OCI-LY7 (cell line): Measurements from ENCODE around the gene EIPR1. TPM values are rescaled to one million over a fixed set of nuclear protein-coding genes. Genes with fewer than 3 reads are reported as not detected.
"Not testable (repeated sequence)": the region's sequence is repeated elsewhere in the genome, so short reads cannot be mapped to it uniquely, and the experiment has no call there.

Experiments used
- BruUV-seq: library from RNA; stranded (reverse); fragments of 400-500 nt; replicated peaks from 2 replicates; lab custom pipeline; 2021; lab: Mats Ljungman, UMichigan
- CTCF ChIA-PET: fragments of 300-600 bp; sonication (Branson Sonifier 250); formaldehyde crosslinking; loops from one replicate; lab custom pipeline; 2022; ENCODE audit warnings: antibody characterized with exemption; ENCODE audit not compliant: unreplicated experiment; lab: Charles Lee
- POLR2A ChIA-PET: fragments of 300-600 bp; sonication (Branson Sonifier 250); formaldehyde crosslinking; loops from one replicate; lab custom pipeline; 2022; ENCODE audit warnings: antibody characterized with exemption; lab: Charles Lee
- DNase-seq: peaks from one replicate; pipeline ENCODE4 v3.0.0-alpha.2; 2015; ENCODE audit warnings: low spot score
- H2AFZ ChIP-seq: fragments of 200-600 bp; sonication (generic), shearing (Covaris generic); 2 replicates; pipeline ENCODE4 v1.6.1; 2014; ENCODE audit warnings: mild to moderate bottlenecking, antibody characterized with exemption, low read length, moderate library complexity
- H3K27ac ChIP-seq: fragments of 200-600 bp; sonication (generic); 2 replicates; pipeline ENCODE4 v1.5.1; 2014; ENCODE audit warnings: mixed run types, low read depth, mild to moderate bottlenecking, moderate library complexity, low read length, inconsistent platforms; ENCODE audit not compliant: poor library complexity, severe bottlenecking
- H3K36me3 ChIP-seq: fragments of 200-600 bp; sonication (generic); 2 replicates; pipeline ENCODE4 v1.6.1; 2014; ENCODE audit warnings: mild to moderate bottlenecking, antibody characterized with exemption, low read length, moderate library complexity, mixed read lengths; ENCODE audit not compliant: insufficient read depth
- H3K4me1 ChIP-seq: fragments of 200-600 bp; sonication (generic); 2 replicates; pipeline ENCODE4 v1.5.1; 2014; ENCODE audit warnings: mild to moderate bottlenecking, low read length; ENCODE audit not compliant: insufficient read depth, poor library complexity, severe bottlenecking
- H3K4me2 ChIP-seq: fragments of 200-600 bp; sonication (generic); 2 replicates; pipeline ENCODE4 v1.6.1; 2014; ENCODE audit warnings: mild to moderate bottlenecking, low read length
- H3K4me3 ChIP-seq: fragments of 200-600 bp; sonication (generic); 2 replicates; pipeline ENCODE4 v1.5.1; 2014; ENCODE audit warnings: mild to moderate bottlenecking, low read depth, low read length; ENCODE audit not compliant: poor library complexity, severe bottlenecking
- H3K79me2 ChIP-seq: fragments of 200-600 bp; sonication (generic); 2 replicates; pipeline ENCODE4 v1.6.1; 2016; ENCODE audit warnings: low read depth, mild to moderate bottlenecking, low read length, moderate library complexity, mixed read lengths; ENCODE audit not compliant: insufficient read depth
- H3K9me2 ChIP-seq: fragments of 200-600 bp; sonication (generic); 2 replicates; pipeline ENCODE4 v1.6.1; 2016; ENCODE audit warnings: mild to moderate bottlenecking, low read length, mixed read lengths; ENCODE audit not compliant: insufficient read depth
- H3K9me3 ChIP-seq: fragments of 200-600 bp; sonication (generic); 2 replicates; pipeline ENCODE4 v1.6.1; 2014; ENCODE audit warnings: mild to moderate bottlenecking, mixed run types, low read length, mixed read lengths
- H4K20me1 ChIP-seq: fragments of 200-600 bp; sonication (generic); 2 replicates; pipeline ENCODE4 v1.6.1; 2014; ENCODE audit warnings: mild to moderate bottlenecking, antibody characterized with exemption, low read length, moderate library complexity, mixed read lengths; ENCODE audit not compliant: insufficient read depth
- EZH2phosphoT487 ChIP-seq: fragments of 200-600 bp; sonication (generic); IDR thresholded peaks from 2 replicates; pipeline ENCODE4 v1.6.1; 2018; ENCODE audit warnings: low read depth, borderline replicate concordance, mild to moderate bottlenecking, mixed run types, antibody characterized with exemption, low read length, moderate library complexity, mixed read lengths
- intact Hi-C: fragments of 100-400 bp; cut with micrococcal nuclease; formaldehyde crosslinking; loops from one replicate; pipeline ENCODE4 v1.10.0; 2022; ENCODE audit not compliant: unreplicated experiment
- total RNA-seq, 2 experiments: library from RNA; depleted of rRNA in 1 of 2; stranded (reverse); fragments of >200 nt in 1 of 2; shearing (Covaris generic) in 1 of 2; gene quantifications; 2 replicates each; pipeline ENCODE4 v1.2.3, GENCODE V29; 2014 to 2022
- TF ChIP-seq, protein P1 (sequence below): fragments of 200-600 bp; sonication (generic); conservative IDR thresholded peaks from 2 replicates; pipeline ENCODE4 v1.5.1; 2014; ENCODE audit warnings: mild to moderate bottlenecking, antibody characterized with exemption, low read length, moderate library complexity, mixed read lengths

Gene EIPR1
- total RNA-seq, 2 experiments from 2014 or later, result 60.5 to 61.7 TPM

GRCh38 chr2:3285901-3286645, 91.5 kb downstream of the EIPR1 start:
- TF ChIP-seq EZH2phosphoT487, result no peak
- TF ChIP-seq, protein P1, sequence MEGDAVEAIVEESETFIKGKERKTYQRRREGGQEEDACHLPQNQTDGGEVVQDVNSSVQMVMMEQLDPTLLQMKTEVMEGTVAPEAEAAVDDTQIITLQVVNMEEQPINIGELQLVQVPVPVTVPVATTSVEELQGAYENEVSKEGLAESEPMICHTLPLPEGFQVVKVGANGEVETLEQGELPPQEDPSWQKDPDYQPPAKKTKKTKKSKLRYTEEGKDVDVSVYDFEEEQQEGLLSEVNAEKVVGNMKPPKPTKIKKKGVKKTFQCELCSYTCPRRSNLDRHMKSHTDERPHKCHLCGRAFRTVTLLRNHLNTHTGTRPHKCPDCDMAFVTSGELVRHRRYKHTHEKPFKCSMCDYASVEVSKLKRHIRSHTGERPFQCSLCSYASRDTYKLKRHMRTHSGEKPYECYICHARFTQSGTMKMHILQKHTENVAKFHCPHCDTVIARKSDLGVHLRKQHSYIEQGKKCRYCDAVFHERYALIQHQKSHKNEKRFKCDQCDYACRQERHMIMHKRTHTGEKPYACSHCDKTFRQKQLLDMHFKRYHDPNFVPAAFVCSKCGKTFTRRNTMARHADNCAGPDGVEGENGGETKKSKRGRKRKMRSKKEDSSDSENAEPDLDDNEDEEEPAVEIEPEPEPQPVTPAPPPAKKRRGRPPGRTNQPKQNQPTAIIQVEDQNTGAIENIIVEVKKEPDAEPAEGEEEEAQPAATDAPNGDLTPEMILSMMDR, result no peak
- intact Hi-C loops, result no loop called here
- no peaks in the 10 kb centered on the region for H4K20me1 ChIP-seq
- no peaks in the 10 kb centered on the region for H3K79me2 ChIP-seq
- no peaks in the 10 kb centered on the region for H3K9me2 ChIP-seq
- peaks cover 9% of the 10 kb centered on the region for H3K36me3 ChIP-seq
- H3K4me2 ChIP-seq, result no peak overlapping the region
- H3K4me3 ChIP-seq, result no peak overlapping the region
- H3K27ac ChIP-seq, result no peak overlapping the region
- H2AFZ ChIP-seq, result no peak overlapping the region
- no peaks in the 10 kb centered on the region for H3K4me1 ChIP-seq
- ChIA-PET CTCF (no interaction called here), POLR2A (no interaction called here)
- H3K9me3 ChIP-seq, result no peaks in the 10 kb centered on the region
- BruUV-seq, result no TSS peak
- DNase-seq, result no peak

- Histone ChIP-seq H4K20me1 (no peaks in the 10 kb centered on the region), H3K27ac (no peak overlapping the region), H3K79me2 (no peaks in the 10 kb centered on the region), H3K4me3 (no peak overlapping the region), H3K36me3 (peaks cover 9% of the 10 kb centered on the region), H3K9me2 (no peaks in the 10 kb centered on the region), H3K9me3 (no peaks in the 10 kb centered on the region), H3K4me2 (no peak overlapping the region), H2AFZ (no peak overlapping the region), H3K4me1 (no peaks in the 10 kb centered on the region)
- DNase-seq, result no peak
- BruUV-seq, result no TSS peak
- intact Hi-C loops, result no loop called here
- TF ChIP-seq EZH2phosphoT487, result no peak
- TF ChIP-seq, protein P1, result no peak
- CTCF ChIA-PET, result no interaction called here
- POLR2A ChIA-PET, result no interaction called here
Observed at GRCh38 chr2:3284657-3285630, 92.7 kb downstream of the EIPR1 start.

DNA sequence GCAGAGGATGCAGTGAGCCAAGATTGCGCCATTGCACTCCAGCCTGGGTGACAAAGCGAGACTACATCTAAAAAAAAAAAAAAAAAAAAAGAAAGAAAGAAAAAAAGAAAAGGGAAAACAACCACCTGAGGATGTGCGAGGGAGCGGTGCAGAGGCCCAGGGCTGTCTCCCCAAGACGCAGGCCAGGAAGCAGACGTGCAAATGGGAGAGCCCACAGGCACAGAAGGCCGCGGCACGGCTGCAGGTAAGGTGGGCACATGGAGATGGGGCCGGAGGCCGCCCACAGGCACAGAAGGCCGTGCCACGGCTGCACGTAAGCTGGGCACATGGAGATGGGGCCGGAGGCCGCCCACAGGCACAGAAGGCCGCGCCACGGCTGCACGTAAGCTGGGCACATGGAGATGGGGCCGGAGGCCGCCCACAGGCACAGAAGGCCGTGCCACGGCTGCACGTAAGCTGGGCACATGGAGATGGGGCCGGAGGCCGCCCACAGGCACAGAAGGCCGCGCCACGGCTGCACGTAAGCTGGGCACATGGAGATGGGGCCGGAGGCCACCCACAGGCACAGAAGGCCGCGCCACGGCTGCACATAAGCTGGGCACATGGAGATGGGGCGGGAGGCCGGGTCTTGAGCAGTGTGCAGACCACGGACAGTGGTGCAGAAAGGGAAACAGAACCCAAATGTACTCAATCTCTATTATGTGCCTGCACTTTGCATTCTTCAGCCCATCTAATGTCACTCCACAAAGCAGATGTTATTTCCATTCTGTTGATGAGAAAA, 93.6 kb downstream of the EIPR1 start:
- intact Hi-C loops, H3K9me2 ChIP-seq, H3K9me3 ChIP-seq, CTCF ChIA-PET, DNase-seq, H3K27ac ChIP-seq, BruUV-seq, H3K4me1 ChIP-seq, H4K20me1 ChIP-seq, H3K4me3 ChIP-seq, H3K4me2 ChIP-seq, H2AFZ ChIP-seq, H3K36me3 ChIP-seq, H3K79me2 ChIP-seq: not testable (repeated sequence)
- POLR2A ChIA-PET, result interaction anchor here (0.6 kb wide), 1 partner anchor 35 kb away, joined by 4 read pairs; no protein-coding TSS in a partner anchor
